Measurements from ENCODE around the gene MAGI3.

DNA sequence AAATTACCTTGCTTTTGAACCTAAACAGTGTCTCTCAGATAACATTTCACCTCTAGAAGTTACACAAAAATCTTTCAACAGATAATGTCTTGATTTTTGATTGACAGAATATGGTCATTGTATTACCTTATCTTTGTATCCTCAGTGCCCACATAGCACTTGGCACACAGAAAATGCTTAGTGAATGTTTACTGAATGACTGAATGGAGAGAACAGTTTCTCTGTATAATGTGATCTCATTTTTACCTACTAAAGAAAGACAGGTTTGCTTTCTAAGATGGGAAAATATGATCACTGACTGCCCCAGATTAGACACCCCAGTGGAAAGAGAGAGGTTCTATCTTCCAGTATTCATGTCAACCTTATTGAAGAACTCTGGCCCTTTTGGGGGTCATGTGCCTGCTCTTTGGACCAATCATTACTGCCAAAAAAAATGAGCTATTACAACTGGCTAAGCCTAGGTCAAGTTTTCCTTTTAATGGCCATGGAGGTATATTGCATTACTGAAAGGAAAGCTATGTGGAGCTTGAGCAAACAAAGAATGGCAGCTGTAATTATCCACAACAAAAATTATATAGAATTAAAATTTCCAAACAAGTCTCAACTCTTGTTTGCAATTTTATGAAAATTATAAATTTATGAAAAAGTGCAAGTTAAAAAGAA lies 117.4 kb downstream of the MAGI3 start:
- TF ChIP-seq, protein P1, sequence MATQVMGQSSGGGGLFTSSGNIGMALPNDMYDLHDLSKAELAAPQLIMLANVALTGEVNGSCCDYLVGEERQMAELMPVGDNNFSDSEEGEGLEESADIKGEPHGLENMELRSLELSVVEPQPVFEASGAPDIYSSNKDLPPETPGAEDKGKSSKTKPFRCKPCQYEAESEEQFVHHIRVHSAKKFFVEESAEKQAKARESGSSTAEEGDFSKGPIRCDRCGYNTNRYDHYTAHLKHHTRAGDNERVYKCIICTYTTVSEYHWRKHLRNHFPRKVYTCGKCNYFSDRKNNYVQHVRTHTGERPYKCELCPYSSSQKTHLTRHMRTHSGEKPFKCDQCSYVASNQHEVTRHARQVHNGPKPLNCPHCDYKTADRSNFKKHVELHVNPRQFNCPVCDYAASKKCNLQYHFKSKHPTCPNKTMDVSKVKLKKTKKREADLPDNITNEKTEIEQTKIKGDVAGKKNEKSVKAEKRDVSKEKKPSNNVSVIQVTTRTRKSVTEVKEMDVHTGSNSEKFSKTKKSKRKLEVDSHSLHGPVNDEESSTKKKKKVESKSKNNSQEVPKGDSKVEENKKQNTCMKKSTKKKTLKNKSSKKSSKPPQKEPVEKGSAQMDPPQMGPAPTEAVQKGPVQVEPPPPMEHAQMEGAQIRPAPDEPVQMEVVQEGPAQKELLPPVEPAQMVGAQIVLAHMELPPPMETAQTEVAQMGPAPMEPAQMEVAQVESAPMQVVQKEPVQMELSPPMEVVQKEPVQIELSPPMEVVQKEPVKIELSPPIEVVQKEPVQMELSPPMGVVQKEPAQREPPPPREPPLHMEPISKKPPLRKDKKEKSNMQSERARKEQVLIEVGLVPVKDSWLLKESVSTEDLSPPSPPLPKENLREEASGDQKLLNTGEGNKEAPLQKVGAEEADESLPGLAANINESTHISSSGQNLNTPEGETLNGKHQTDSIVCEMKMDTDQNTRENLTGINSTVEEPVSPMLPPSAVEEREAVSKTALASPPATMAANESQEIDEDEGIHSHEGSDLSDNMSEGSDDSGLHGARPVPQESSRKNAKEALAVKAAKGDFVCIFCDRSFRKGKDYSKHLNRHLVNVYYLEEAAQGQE (tag by site-specific recombination; IDR thresholded peaks at IDR 0.05), result no peak
- TF ChIP-seq, protein P2, sequence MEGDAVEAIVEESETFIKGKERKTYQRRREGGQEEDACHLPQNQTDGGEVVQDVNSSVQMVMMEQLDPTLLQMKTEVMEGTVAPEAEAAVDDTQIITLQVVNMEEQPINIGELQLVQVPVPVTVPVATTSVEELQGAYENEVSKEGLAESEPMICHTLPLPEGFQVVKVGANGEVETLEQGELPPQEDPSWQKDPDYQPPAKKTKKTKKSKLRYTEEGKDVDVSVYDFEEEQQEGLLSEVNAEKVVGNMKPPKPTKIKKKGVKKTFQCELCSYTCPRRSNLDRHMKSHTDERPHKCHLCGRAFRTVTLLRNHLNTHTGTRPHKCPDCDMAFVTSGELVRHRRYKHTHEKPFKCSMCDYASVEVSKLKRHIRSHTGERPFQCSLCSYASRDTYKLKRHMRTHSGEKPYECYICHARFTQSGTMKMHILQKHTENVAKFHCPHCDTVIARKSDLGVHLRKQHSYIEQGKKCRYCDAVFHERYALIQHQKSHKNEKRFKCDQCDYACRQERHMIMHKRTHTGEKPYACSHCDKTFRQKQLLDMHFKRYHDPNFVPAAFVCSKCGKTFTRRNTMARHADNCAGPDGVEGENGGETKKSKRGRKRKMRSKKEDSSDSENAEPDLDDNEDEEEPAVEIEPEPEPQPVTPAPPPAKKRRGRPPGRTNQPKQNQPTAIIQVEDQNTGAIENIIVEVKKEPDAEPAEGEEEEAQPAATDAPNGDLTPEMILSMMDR (tag by site-specific recombination; IDR thresholded peaks at IDR 0.05), result no peak
- no peak for TF ChIP-seq ZNF302 (tag by site-specific recombination; IDR thresholded peaks at IDR 0.05; ENCODE audit: low read depth)
- TF ChIP-seq ZNF501 (tag by site-specific recombination; IDR thresholded peaks at IDR 0.05), result no peak
- no peak for TF ChIP-seq REPIN1 (tag by site-specific recombination; IDR thresholded peaks at IDR 0.05; ENCODE audit: low read depth)
- TF ChIP-seq, protein P3, sequence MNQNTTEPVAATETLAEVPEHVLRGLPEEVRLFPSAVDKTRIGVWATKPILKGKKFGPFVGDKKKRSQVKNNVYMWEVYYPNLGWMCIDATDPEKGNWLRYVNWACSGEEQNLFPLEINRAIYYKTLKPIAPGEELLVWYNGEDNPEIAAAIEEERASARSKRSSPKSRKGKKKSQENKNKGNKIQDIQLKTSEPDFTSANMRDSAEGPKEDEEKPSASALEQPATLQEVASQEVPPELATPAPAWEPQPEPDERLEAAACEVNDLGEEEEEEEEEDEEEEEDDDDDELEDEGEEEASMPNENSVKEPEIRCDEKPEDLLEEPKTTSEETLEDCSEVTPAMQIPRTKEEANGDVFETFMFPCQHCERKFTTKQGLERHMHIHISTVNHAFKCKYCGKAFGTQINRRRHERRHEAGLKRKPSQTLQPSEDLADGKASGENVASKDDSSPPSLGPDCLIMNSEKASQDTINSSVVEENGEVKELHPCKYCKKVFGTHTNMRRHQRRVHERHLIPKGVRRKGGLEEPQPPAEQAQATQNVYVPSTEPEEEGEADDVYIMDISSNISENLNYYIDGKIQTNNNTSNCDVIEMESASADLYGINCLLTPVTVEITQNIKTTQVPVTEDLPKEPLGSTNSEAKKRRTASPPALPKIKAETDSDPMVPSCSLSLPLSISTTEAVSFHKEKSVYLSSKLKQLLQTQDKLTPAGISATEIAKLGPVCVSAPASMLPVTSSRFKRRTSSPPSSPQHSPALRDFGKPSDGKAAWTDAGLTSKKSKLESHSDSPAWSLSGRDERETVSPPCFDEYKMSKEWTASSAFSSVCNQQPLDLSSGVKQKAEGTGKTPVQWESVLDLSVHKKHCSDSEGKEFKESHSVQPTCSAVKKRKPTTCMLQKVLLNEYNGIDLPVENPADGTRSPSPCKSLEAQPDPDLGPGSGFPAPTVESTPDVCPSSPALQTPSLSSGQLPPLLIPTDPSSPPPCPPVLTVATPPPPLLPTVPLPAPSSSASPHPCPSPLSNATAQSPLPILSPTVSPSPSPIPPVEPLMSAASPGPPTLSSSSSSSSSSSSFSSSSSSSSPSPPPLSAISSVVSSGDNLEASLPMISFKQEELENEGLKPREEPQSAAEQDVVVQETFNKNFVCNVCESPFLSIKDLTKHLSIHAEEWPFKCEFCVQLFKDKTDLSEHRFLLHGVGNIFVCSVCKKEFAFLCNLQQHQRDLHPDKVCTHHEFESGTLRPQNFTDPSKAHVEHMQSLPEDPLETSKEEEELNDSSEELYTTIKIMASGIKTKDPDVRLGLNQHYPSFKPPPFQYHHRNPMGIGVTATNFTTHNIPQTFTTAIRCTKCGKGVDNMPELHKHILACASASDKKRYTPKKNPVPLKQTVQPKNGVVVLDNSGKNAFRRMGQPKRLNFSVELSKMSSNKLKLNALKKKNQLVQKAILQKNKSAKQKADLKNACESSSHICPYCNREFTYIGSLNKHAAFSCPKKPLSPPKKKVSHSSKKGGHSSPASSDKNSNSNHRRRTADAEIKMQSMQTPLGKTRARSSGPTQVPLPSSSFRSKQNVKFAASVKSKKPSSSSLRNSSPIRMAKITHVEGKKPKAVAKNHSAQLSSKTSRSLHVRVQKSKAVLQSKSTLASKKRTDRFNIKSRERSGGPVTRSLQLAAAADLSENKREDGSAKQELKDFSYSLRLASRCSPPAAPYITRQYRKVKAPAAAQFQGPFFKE (tag by site-specific recombination; IDR thresholded peaks at IDR 0.05; ENCODE audit: borderline replicate concordance), result no peak
- no peak for TF ChIP-seq ZNF133 (tag by site-specific recombination; IDR thresholded peaks at IDR 0.05)
- TF ChIP-seq, protein P4, sequence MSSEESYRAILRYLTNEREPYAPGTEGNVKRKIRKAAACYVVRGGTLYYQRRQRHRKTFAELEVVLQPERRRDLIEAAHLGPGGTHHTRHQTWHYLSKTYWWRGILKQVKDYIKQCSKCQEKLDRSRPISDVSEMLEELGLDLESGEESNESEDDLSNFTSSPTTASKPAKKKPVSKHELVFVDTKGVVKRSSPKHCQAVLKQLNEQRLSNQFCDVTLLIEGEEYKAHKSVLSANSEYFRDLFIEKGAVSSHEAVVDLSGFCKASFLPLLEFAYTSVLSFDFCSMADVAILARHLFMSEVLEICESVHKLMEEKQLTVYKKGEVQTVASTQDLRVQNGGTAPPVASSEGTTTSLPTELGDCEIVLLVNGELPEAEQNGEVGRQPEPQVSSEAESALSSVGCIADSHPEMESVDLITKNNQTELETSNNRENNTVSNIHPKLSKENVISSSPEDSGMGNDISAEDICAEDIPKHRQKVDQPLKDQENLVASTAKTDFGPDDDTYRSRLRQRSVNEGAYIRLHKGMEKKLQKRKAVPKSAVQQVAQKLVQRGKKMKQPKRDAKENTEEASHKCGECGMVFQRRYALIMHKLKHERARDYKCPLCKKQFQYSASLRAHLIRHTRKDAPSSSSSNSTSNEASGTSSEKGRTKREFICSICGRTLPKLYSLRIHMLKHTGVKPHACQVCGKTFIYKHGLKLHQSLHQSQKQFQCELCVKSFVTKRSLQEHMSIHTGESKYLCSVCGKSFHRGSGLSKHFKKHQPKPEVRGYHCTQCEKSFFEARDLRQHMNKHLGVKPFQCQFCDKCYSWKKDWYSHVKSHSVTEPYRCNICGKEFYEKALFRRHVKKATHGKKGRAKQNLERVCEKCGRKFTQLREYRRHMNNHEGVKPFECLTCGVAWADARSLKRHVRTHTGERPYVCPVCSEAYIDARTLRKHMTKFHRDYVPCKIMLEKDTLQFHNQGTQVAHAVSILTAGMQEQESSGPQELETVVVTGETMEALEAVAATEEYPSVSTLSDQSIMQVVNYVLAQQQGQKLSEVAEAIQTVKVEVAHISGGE (tag by site-specific recombination; conservative IDR thresholded peaks at IDR 0.05; ENCODE audit: low read depth), result no peak
- TF ChIP-seq, protein P5, sequence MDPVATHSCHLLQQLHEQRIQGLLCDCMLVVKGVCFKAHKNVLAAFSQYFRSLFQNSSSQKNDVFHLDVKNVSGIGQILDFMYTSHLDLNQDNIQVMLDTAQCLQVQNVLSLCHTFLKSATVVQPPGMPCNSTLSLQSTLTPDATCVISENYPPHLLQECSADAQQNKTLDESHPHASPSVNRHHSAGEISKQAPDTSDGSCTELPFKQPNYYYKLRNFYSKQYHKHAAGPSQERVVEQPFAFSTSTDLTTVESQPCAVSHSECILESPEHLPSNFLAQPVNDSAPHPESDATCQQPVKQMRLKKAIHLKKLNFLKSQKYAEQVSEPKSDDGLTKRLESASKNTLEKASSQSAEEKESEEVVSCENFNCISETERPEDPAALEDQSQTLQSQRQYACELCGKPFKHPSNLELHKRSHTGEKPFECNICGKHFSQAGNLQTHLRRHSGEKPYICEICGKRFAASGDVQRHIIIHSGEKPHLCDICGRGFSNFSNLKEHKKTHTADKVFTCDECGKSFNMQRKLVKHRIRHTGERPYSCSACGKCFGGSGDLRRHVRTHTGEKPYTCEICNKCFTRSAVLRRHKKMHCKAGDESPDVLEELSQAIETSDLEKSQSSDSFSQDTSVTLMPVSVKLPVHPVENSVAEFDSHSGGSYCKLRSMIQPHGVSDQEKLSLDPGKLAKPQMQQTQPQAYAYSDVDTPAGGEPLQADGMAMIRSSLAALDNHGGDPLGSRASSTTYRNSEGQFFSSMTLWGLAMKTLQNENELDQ (tag by site-specific recombination; IDR thresholded peaks at IDR 0.05; ENCODE audit: low read depth), result no peak
